K562 (cell line): Measurements from ENCODE around the gene OPHN1. TPM values are rescaled to one million over a fixed set of nuclear protein-coding genes. Genes with fewer than 3 reads are reported as not detected.

Experiments used
- BMI1 ChIP-seq: fragments of 150-350 bp; IDR thresholded peaks from 2 replicates; pipeline ENCODE4 v1.6.1; 2014; ENCODE audit warnings: low read length
- CC2D1A ChIP-seq: fragments of 450-650 bp; IDR thresholded peaks from 2 replicates; pipeline ENCODE4 v1.6.1; 2017; ENCODE audit warnings: mild to moderate bottlenecking
- CREM ChIP-seq: IDR thresholded peaks from 2 replicates; pipeline ENCODE4 v1.6.1; 2014; ENCODE audit warnings: antibody characterized with exemption, low read depth
- EHMT2 ChIP-seq: fragments of 450-650 bp; IDR thresholded peaks from 2 replicates; pipeline ENCODE4 v1.6.1; 2018; ENCODE audit warnings: antibody characterized with exemption
- EP400 ChIP-seq: fragments of 450-650 bp; IDR thresholded peaks from 2 replicates; pipeline ENCODE4 v1.6.1; 2017; ENCODE audit warnings: antibody characterized with exemption, mild to moderate bottlenecking, moderate library complexity
- FOS ChIP-seq: IDR thresholded peaks from 3 replicates; pipeline ENCODE4 v1.6.1; 2011; ENCODE audit not compliant: insufficient read length; ENCODE audit errors: extremely low read depth
- GABPA ChIP-seq: fragments of 200-800 bp; sonication (Bioruptor generic); conservative IDR thresholded peaks from 2 replicates; pipeline ENCODE4 v1.6.1; 2016; ENCODE audit warnings: low read depth, missing genetic modification characterization, missing compliant biosample characterization
- HDAC2 ChIP-seq: fragments of 450-650 bp; IDR thresholded peaks from 2 replicates; pipeline ENCODE4 v1.6.1; 2016; ENCODE audit warnings: mild to moderate bottlenecking
- HEY1 ChIP-seq: fragments of 250-450 bp; sonication (Bioruptor Pico); IDR thresholded peaks from 2 replicates; pipeline ENCODE4 v1.5.0; 2020; ENCODE audit warnings: mild to moderate bottlenecking, moderate library complexity, borderline replicate concordance
- MAZ ChIP-seq, 2 experiments: fragments of 450-650 bp in 1 of 2; sonication (generic) in 1 of 2; formaldehyde crosslinking; IDR thresholded peaks in 1 of 2; conservative IDR thresholded peaks in 1 of 2; 2 replicates each; pipeline versions ENCODE4 v1.4.0 to v1.5.0; 2020; ENCODE audit warnings: mild to moderate bottlenecking in 1 of 2, missing genetic modification reagents in 1 of 2
- PBX2 ChIP-seq, 2 experiments: IDR thresholded peaks in 1 of 2; conservative IDR thresholded peaks in 1 of 2; 2 replicates each; pipeline ENCODE4 v1.6.1; 2016; ENCODE audit warnings: low read depth in 2 of 2, mild to moderate bottlenecking in 1 of 2, missing compliant biosample characterization in 1 of 2, missing genetic modification characterization in 1 of 2, moderate library complexity in 1 of 2
- RBM39 ChIP-seq: fragments of 200-400 bp; formaldehyde crosslinking; optimal IDR thresholded peaks from 2 replicates; pipeline ENCODE3; 2018; ENCODE audit warnings: low read depth, low read length
- REST ChIP-seq, 2 experiments: fragments of 450-650 bp; formaldehyde crosslinking in 1 of 2; IDR thresholded peaks; 2 replicates each; pipeline versions ENCODE4 v1.4.0 to v1.6.1; 2014 to 2020; ENCODE audit warnings: mild to moderate bottlenecking in 2 of 2, borderline replicate concordance in 1 of 2, low read depth in 1 of 2
- SP1 ChIP-seq: sonication (generic); formaldehyde crosslinking; IDR thresholded peaks from 2 replicates; pipeline ENCODE4 v1.8.1; 2022; ENCODE audit warnings: mild to moderate bottlenecking, missing genetic modification reagents
- TOE1 ChIP-seq, 2 experiments: fragments of 450-650 bp in 1 of 2; sonication (generic) in 1 of 2; formaldehyde crosslinking in 1 of 2; IDR thresholded peaks; 2 replicates each; pipeline versions ENCODE4 v1.7.1 to v1.8.0; 2016 to 2022; ENCODE audit warnings: borderline replicate concordance in 2 of 2, mild to moderate bottlenecking in 2 of 2, antibody characterized with exemption in 1 of 2, inconsistent platforms in 1 of 2, low read depth in 1 of 2, missing genetic modification reagents in 1 of 2, moderate library complexity in 1 of 2
- TRIM28 ChIP-seq: fragments of 450-650 bp; IDR thresholded peaks from 2 replicates; pipeline ENCODE4 v1.6.1; 2017
- ZSCAN32 ChIP-seq: fragments of 450-650 bp; formaldehyde crosslinking; IDR thresholded peaks from 2 replicates; pipeline ENCODE4 v1.4.0; 2020; ENCODE audit warnings: mild to moderate bottlenecking, moderate library complexity
- polyA plus RNA-seq, 8 experiments: library from polyadenylated mRNA; depleted of rRNA in 4 of 8; stranded (reverse) in 5 of 8; unstranded in 3 of 8; fragments of >200 nt; fragmentation: Nextera tagmentation in 2 of 8; fragmentation: Illumina TruSeq in 1 of 8; extraction: Ambion mirVana in 2 of 8; extraction: Trizol in 1 of 8; gene quantifications; 2 replicates each; pipeline versions ENCODE4 v1.2.1 to v1.2.3, GENCODE V29; 2011 to 2014; ENCODE audit warnings: inconsistent platforms in 1 of 8, missing spikeins in 1 of 8
- total RNA-seq, 7 experiments: library from RNA; depleted of rRNA in 6 of 7; stranded (reverse); fragments of >200 nt in 6 of 7; fragmentation: Illumina TruSeq in 2 of 7; extraction: Trizol in 2 of 7; gene quantifications; 2 replicates each; pipeline versions ENCODE4 v1.2.1 to v1.2.3, GENCODE V29; 2011 to 2021; ENCODE audit warnings: low replicate concordance in 1 of 7

Gene OPHN1
- total and polyA plus RNA-seq, 9 of the 15 experiments (the other 6 are each of a cell fraction or from before 2014, with no cell fraction given) = 0.28 to 1.8 (median 1.0) TPM

GRCh38 chrX:68462653-68463052, 29.4 kb upstream of the OPHN1 start (continued):
- TF ChIP-seq REST (IDR thresholded peaks at IDR 0.05; ENCODE audit: borderline replicate concordance) (peak; percentile 71), REST (CRISPR knock-in tag; IDR thresholded peaks at IDR 0.05; ENCODE audit: low read depth) (no peak), EP400 (0 out of 2 replicates have a peak, but pooled peaks have one; percentile 17), MAZ (CRISPR knock-in tag; conservative IDR thresholded peaks at IDR 0.05 in 1 of 2, IDR thresholded peaks at IDR 0.05 in 1 of 2) (peak in 1 of 2 experiments; percentile 43; a peak in 1 of 4 replicates), FOS (no peak), HDAC2 (0 out of 2 replicates have a peak, but pooled peaks have one; percentile 52), PBX2 (CRISPR knock-in tag; IDR thresholded peaks at IDR 0.05; ENCODE audit: low read depth) (no peak), PBX2 (tag; conservative IDR thresholded peaks at IDR 0.05; ENCODE audit: low read depth) (0 out of 2 replicates have a peak, but pooled peaks have one; percentile 18), EHMT2 (0 out of 2 replicates have a peak, but pooled peaks have one; percentile 13), ZSCAN32 (CRISPR knock-in tag) (no peak), RBM39 (no peak), HEY1 (CRISPR knock-in tag) (no peak), TRIM28 (0 out of 2 replicates have a peak, but pooled peaks have one; percentile 64), CREM (peak; percentile 42; the same call in 1 of the 2 replicates), SP1 (peak; percentile 29; the same call in 1 of the 2 replicates), TOE1 (IDR thresholded peaks at IDR 0.05; ENCODE audit: borderline replicate concordance) (0 out of 2 replicates have a peak, but pooled peaks have one; percentile 30), TOE1 (CRISPR knock-in tag; IDR thresholded peaks at IDR 0.05; ENCODE audit: borderline replicate concordance, low read depth) (no peak), GABPA (tag) (0 out of 2 replicates have a peak, but pooled peaks have one; percentile 22), CC2D1A (peak; percentile 57; the same call in 1 of the 2 replicates), BMI1 (peak; percentile 56; the same call in 1 of the 2 replicates)
